ENCODE results near the gene MISP3.

Gene MISP3

DNA sequence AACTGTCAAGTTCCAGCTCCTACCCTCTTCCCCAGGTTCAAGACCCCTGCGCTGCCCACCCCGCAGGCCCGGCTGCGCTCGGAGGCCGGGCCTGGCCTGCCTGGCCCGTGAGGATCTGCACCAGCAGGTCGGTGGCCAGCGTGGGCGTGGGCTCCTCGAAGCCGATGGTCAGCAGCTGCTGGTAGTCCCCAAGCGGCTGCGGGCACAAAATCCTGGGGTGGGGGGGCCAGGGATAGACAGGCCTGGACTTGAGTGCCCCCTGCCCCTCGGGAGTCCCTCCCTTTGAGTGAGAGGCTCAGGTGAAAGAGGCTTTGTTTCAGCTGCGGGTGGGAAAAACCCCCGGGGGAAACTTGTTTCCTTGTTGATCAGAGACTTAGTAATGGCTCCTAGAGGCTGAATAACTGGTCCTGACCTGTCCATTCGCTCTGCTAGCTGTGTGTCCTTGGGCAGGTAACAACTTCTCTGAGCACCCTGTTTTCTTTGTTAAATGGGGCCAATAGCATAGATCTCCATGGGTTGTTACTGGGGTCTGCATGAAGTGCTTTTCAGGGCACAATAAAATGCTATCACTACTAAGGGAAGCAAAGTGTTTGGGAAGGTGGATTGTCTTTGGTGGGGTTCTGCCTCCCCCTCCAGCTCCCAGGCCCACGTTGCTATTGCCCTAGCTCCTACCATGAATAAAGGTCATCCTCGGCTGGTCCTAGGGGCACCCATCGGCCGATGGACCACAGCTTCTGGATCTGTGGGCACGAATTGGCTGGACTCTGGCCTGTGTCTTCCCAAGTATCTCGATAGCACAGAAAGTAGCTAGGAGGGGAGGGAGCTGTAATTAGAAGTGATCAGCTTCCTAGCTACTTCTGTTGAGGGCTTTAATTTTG, 9.4 kb downstream of the MISP3 start:
- Histone ChIP-seq H3K9me3 (ENCODE audit: insufficient read depth, low read length) (no peaks in the 10 kb centered on the region), H3K36me3 (ENCODE audit: insufficient read depth, insufficient read length, low read length) (peaks cover 10% of the 10 kb centered on the region), H3K27me3 (ENCODE audit: insufficient read depth, insufficient read length) (no peaks in the 10 kb centered on the region), H3K4me3 (ENCODE audit: insufficient read length, low read depth) (peak overlapping the region; percentile 84), H3K4me1 (ENCODE audit: insufficient read depth, insufficient read length) (peaks cover 3% of the 10 kb centered on the region), H3K9ac (ENCODE audit: insufficient read length, low read depth) (peak overlapping the region; percentile 86)
- TF ChIP-seq YY1 (IDR thresholded peaks at IDR 0.05; ENCODE audit: insufficient read depth, insufficient read length) (no peak), ZNF274 (IDR thresholded peaks at IDR 0.05; ENCODE audit: low read depth, low read length) (no peak), SUZ12 (IDR thresholded peaks at IDR 0.05; ENCODE audit: extremely low read depth, insufficient read depth, insufficient read length) (no peak)
- DNase-seq (ENCODE audit: low read depth, low spot score): no peak

DNA sequence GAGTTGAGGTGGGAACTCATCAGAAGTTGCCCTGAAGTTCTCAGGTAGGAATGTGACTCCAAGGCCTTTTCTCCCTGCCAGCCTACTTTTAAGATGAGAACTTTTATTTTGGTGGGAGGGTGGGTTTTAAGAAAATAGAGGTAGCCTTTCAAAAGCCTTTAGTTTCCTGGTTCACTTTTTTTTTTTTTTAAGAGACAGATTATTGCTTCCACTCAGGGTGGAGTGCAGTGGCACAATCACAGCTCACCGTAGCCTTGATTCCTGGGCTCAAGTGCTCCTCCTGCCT, 10.0 kb downstream of the MISP3 start:
- Histone ChIP-seq H3K4me3 (ENCODE audit: insufficient read length, low read depth) (no peak overlapping the region), H3K9me3 (ENCODE audit: insufficient read depth, low read length) (no peaks in the 10 kb centered on the region), H3K27me3 (ENCODE audit: insufficient read depth, insufficient read length) (no peaks in the 10 kb centered on the region), H3K36me3 (ENCODE audit: insufficient read depth, insufficient read length, low read length) (peaks cover 15% of the 10 kb centered on the region), H3K4me1 (ENCODE audit: insufficient read depth, insufficient read length) (peaks cover 3% of the 10 kb centered on the region), H3K9ac (ENCODE audit: insufficient read length, low read depth) (no peak overlapping the region)
- no peak for DNase-seq (ENCODE audit: low read depth, low spot score)
- no peak for TF ChIP-seq YY1 (IDR thresholded peaks at IDR 0.05; ENCODE audit: insufficient read depth, insufficient read length)
- TF ChIP-seq ZNF274 (IDR thresholded peaks at IDR 0.05; ENCODE audit: low read depth, low read length): no peak
- TF ChIP-seq SUZ12 (IDR thresholded peaks at IDR 0.05; ENCODE audit: extremely low read depth, insufficient read depth, insufficient read length): no peak

DNA sequence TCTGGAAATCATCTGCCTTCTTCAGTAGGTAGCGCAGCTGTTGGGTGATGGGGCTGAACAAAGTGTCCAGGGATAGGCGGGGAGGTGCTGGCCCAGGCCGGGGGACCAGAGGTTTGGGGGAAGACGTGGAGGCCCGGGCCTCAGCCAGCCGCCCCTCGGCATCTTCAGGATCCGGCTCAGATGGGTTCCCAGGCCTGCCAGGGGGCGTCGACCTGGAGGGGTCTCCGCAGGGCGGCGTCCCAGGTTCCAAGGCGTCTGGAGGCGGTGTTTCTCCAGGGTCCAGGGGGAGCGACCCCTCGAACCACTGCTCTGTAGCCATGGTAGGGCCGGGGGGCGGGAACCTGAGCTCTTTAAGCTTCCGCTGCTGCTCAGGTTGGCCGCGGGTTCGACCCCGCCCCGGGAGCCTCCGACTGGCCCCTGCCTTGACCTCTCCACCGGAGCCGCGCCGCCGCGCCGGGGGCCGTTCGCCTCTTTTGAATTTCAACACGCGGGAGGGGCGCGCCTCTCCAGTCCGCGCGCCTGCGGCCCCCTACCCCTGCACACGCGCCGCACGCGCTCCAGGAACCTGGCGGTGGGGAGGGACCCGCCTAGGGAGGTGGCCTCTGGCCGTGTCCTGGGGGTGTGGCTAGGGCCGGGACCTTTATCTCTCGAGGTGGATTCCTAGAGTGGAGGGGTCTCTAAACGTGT, 12.9 kb downstream of the MISP3 start, which contains the start of gene C19orf67:
Gene C19orf67 (minus strand): TSS at position 475 of the 687 bp plus-strand sequence. CDS start 156 bp downstream, at position 319.
- peaks cover 9% of the 10 kb centered on the region for H3K4me1 ChIP-seq (ENCODE audit: insufficient read depth, insufficient read length)
- DNase-seq (ENCODE audit: low read depth, low spot score): no peak
- no peak for TF ChIP-seq ZNF274 (IDR thresholded peaks at IDR 0.05; ENCODE audit: low read depth, low read length)
- TF ChIP-seq YY1 (IDR thresholded peaks at IDR 0.05; ENCODE audit: insufficient read depth, insufficient read length): no peak
- TF ChIP-seq SUZ12 (IDR thresholded peaks at IDR 0.05; ENCODE audit: extremely low read depth, insufficient read depth, insufficient read length): no peak
- no peaks in the 10 kb centered on the region for H3K9me3 ChIP-seq (ENCODE audit: insufficient read depth, low read length)
- H3K9ac ChIP-seq (ENCODE audit: insufficient read length, low read depth): no peak within 1 kb of the TSS
- H3K27me3 ChIP-seq (ENCODE audit: insufficient read depth, insufficient read length): no peaks in the 10 kb centered on the region
- peaks cover 31% of the 10 kb centered on the region for H3K36me3 ChIP-seq (ENCODE audit: insufficient read depth, insufficient read length, low read length)
- H3K4me3 ChIP-seq (ENCODE audit: insufficient read length, low read depth): no peak within 1 kb of the TSS

DNA sequence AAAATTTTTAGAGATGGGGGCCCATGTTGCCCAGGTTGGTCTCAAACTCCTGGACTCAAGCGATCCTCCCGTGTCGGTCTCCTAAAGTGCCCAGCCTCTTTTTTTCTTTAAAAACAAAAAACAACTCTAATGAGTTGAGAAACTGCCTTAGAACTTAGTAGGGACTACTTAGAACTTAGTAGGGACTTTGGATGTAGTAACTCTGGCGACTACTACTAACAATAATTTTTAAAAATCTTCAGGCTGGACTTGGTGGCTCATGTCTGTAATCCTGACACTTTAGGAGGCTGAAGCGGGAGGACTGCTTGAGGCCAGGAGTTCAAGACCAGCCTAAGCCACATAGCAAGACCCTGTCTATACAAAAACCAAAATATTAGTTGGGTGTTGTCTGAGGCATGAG, 13.5 kb downstream of the MISP3 start:
- no peak overlapping the region for H3K9ac ChIP-seq (ENCODE audit: insufficient read length, low read depth)
- H3K4me3 ChIP-seq (ENCODE audit: insufficient read length, low read depth): no peak overlapping the region
- H3K36me3 ChIP-seq (ENCODE audit: insufficient read depth, insufficient read length, low read length): peaks cover 31% of the 10 kb centered on the region
- peaks cover 9% of the 10 kb centered on the region for H3K4me1 ChIP-seq (ENCODE audit: insufficient read depth, insufficient read length)
- no peaks in the 10 kb centered on the region for H3K27me3 ChIP-seq (ENCODE audit: insufficient read depth, insufficient read length)
- H3K9me3 ChIP-seq (ENCODE audit: insufficient read depth, low read length): no peaks in the 10 kb centered on the region
- no peak for DNase-seq (ENCODE audit: low read depth, low spot score)
- TF ChIP-seq ZNF274 (IDR thresholded peaks at IDR 0.05; ENCODE audit: low read depth, low read length) (no peak), YY1 (IDR thresholded peaks at IDR 0.05; ENCODE audit: insufficient read depth, insufficient read length) (no peak), SUZ12 (IDR thresholded peaks at IDR 0.05; ENCODE audit: extremely low read depth, insufficient read depth, insufficient read length) (no peak)

DNA sequence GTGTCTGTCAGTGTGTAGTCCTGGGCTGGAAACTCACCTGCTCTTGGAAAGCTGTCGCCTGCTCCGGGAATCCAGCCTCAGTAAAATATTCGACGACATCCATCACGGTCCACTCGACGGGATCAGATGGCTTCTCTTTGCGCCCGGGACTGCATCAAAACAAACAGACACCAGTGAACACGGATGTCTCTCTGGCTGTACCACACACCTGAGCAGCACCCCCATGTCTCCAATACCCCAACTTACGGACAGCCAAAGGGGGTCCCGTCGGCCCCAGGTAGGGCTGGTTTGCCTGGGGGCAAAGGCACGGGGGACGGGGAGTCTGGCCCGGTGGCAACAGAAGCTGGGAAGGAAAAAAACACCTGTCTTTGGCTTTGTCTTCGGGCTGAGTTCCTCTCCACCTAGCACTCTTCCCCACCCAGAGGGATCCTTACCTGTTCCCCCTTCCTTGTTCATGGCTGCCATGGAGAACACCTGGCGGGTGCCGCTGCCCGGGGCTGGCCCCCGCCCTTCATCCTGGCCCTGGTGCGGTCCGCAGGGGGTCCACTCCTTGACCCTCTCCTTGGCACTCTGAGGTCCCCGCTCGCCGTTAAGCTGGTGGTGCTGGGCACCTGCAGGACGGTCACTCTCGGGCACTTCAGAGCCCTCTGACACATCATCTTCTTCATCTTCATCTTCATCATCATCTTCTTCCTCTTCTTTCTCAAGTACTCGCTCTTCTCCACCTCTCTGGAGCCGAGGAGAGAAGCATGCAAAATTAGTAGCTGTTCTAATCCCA, 16.2 kb downstream of the MISP3 start:
- Histone ChIP-seq H3K36me3 (ENCODE audit: insufficient read depth, insufficient read length, low read length) (peaks cover 26% of the 10 kb centered on the region), H3K4me3 (ENCODE audit: insufficient read length, low read depth) (peak overlapping the region; percentile 71), H3K9me3 (ENCODE audit: insufficient read depth, low read length) (peaks cover 10% of the 10 kb centered on the region), H3K9ac (ENCODE audit: insufficient read length, low read depth) (peak overlapping the region; percentile 84), H3K27me3 (ENCODE audit: insufficient read depth, insufficient read length) (no peaks in the 10 kb centered on the region), H3K4me1 (ENCODE audit: insufficient read depth, insufficient read length) (peaks cover 6% of the 10 kb centered on the region)
- no peak for DNase-seq (ENCODE audit: low read depth, low spot score)
- TF ChIP-seq SUZ12 (IDR thresholded peaks at IDR 0.05; ENCODE audit: extremely low read depth, insufficient read depth, insufficient read length) (no peak), ZNF274 (IDR thresholded peaks at IDR 0.05; ENCODE audit: low read depth, low read length) (no peak), YY1 (IDR thresholded peaks at IDR 0.05; ENCODE audit: insufficient read depth, insufficient read length) (no peak)

DNA sequence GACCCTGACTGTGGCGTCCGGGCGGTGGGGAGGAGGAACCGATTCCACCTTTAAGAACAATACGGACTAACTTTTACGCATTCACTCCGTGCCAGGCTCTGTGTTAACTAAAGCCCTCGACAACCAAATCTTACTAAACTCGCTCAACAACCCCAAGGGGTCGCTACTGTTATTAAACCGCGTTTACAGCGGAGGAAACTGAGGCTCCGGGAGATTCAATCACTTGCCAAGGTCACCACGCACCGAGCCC, 16.8 kb downstream of the MISP3 start:
- H3K27me3 ChIP-seq (ENCODE audit: insufficient read depth, insufficient read length): no peaks in the 10 kb centered on the region
- H3K36me3 ChIP-seq (ENCODE audit: insufficient read depth, insufficient read length, low read length): peaks cover 26% of the 10 kb centered on the region
- TF ChIP-seq SUZ12 (IDR thresholded peaks at IDR 0.05; ENCODE audit: extremely low read depth, insufficient read depth, insufficient read length) (no peak), ZNF274 (IDR thresholded peaks at IDR 0.05; ENCODE audit: low read depth, low read length) (no peak)
- peaks cover 10% of the 10 kb centered on the region for H3K9me3 ChIP-seq (ENCODE audit: insufficient read depth, low read length)
- DNase-seq (ENCODE audit: low read depth, low spot score): no peak
- H3K4me1 ChIP-seq (ENCODE audit: insufficient read depth, insufficient read length): peaks cover 6% of the 10 kb centered on the region
- peak overlapping the region; percentile 84 for H3K9ac ChIP-seq (ENCODE audit: insufficient read length, low read depth)
- peak overlapping the region; percentile 71 for H3K4me3 ChIP-seq (ENCODE audit: insufficient read length, low read depth)

Measured in NT2/D1 (cell line).